Effector memory CD8-positive, alpha-beta T cell (primary cell): ENCODE measurements around the gene FSIP1.

Source experiments
- ATAC-seq: fragments of 150-1000 bp; cut with Tn5 transposase; replicated peaks from 2 replicates; pipeline ENCODE4 v1.10.0; 2021; ENCODE audit warnings: mild to moderate bottlenecking, moderate library complexity
- DNase-seq, 3 experiments: peaks; one replicate each; pipeline ENCODE4 v3.0.0; 2021
- H3K27ac Mint-ChIP-seq, 2 donors: one replicate each; pipeline ENCODE4 v1.8.0; 2022; ENCODE audit warnings: mild to moderate bottlenecking in 2 of 2, mixed read lengths in 2 of 2, moderate library complexity in 2 of 2
- H3K27me3 Mint-ChIP-seq, 2 donors: one replicate each; pipeline ENCODE4 v1.8.0; 2022; ENCODE audit warnings: mixed read lengths in 2 of 2
- H3K36me3 Mint-ChIP-seq: one replicate; pipeline ENCODE4 v1.8.0; 2022; ENCODE audit warnings: mild to moderate bottlenecking, moderate library complexity, mixed read lengths; ENCODE audit not compliant: insufficient read depth
- H3K4me1 Mint-ChIP-seq, 2 donors: one replicate each; pipeline ENCODE4 v1.8.0; 2022; ENCODE audit warnings: low read depth in 2 of 2, mixed read lengths in 2 of 2
- H3K4me3 Mint-ChIP-seq, 2 donors: one replicate each; pipeline ENCODE4 v1.8.0; 2022; ENCODE audit warnings: mild to moderate bottlenecking in 2 of 2, mixed read lengths in 2 of 2, moderate library complexity in 2 of 2
- H3K9me3 Mint-ChIP-seq, 2 donors: one replicate each; pipeline ENCODE4 v1.8.0; 2022; ENCODE audit warnings: mixed read lengths in 2 of 2

FSIP1 gene

DNA sequence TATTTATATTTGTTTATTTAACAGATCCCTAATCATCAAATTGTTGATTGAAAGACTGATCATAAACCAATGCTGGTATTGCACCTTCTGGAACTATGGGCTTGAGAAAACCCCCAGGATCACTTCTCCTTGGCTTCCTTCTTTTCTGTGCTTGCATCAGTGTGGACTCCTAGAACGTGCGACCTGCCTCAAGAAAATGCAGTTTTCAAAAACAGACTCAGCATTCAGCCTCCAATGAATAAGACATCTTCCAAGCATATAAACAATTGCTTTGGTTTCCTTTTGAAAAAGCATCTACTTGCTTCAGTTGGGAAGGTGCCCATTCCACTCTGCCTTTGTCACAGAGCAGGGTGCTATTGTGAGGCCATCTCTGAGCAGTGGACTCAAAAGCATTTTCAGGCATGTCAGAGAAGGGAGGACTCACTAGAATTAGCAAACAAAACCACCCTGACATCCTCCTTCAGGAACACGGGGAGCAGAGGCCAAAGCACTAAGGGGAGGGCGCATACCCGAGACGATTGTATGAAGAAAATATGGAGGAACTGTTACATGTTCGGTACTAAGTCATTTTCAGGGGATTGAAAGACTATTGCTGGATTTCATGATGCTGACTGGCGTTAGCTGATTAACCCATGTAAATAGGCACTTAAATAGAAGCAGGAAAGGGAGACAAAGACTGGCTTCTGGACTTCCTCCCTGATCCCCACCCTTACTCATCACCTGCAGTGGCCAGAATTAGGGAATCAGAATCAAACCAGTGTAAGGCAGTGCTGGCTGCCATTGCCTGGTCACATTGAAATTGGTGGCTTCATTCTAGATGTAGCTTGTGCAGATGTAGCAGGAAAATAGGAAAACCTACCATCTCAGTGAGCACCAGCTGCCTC is 187.1 kb downstream of the FSIP1 start:
- no peak for DNase-seq
- no peak for ATAC-seq
- H3K9me3 Mint-ChIP-seq, result no peaks in the 10 kb centered on the region
- no peaks in the 10 kb centered on the region for H3K27me3 Mint-ChIP-seq
- no peak overlapping the region for H3K4me3 Mint-ChIP-seq
- H3K4me1 Mint-ChIP-seq, result peaks cover 6 to 7% of the 10 kb centered on the region in 2 donors
- peaks cover 4% of the 10 kb centered on the region for H3K36me3 Mint-ChIP-seq
- no peak overlapping the region for H3K27ac Mint-ChIP-seq

DNA sequence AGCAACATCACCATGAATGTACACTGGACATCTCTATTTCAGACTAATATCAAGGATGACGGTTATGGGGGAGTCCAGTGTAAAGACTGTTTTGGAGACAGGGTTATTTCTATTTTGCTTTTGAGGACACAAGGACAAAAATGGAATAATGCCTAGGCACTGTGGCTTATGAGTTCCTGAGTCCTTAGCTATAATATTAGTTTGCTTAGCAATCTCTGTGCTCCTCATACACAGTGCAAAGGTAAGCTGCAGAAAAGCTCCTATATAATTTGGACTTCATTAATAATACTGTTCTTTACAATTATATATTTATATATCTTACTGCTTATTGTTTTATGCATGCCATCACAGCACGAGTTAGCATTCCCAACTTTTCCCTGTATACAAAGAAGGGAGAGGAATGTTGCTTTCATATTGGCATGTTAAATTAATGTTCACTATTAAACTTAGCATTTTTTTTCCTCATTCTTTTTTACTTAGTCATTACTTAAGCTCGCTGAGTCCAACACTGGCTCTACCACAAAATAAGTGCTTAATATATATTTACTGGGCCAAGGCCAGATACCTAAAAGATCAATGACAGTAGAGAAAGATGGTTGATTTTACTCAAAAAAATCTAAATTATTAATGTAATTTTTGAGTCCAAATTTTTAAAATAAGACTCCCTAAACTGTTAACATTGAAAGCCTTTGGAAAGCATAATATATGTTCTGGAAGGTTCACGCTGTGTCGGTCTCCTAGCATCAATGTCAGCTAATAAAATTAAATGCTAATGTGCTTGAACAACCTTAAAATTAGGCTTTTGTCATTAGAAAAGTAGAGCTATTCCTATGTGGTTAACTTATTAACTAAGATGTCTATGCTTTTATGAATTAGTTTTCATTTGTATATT is 187.9 kb downstream of the FSIP1 start:
- ATAC-seq, result peak; percentile 7
- peak overlapping the region; percentile 91 to 92 for H3K27ac Mint-ChIP-seq
- H3K36me3 Mint-ChIP-seq, result peaks cover 4% of the 10 kb centered on the region
- no peak for DNase-seq
- peaks cover 6 to 7% of the 10 kb centered on the region in 2 donors for H3K4me1 Mint-ChIP-seq
- H3K9me3 Mint-ChIP-seq, result no peaks in the 10 kb centered on the region
- no peaks in the 10 kb centered on the region for H3K27me3 Mint-ChIP-seq
- H3K4me3 Mint-ChIP-seq, result peak overlapping the region; percentile 65 to 70

GRCh38 chr15:39593656-39594445 is 188.8 kb downstream of the FSIP1 start:
- DNase-seq, result peak; percentile 30 to 44 (median 39)
- Mint-ChIP-seq H3K27ac (peak overlapping the region; percentile 91 to 92), H3K4me1 (peaks cover 7 to 8% of the 10 kb centered on the region in 2 donors), H3K4me3 (peak overlapping the region; percentile 65 to 70), H3K27me3 (no peaks in the 10 kb centered on the region), H3K9me3 (no peaks in the 10 kb centered on the region), H3K36me3 (peaks cover 9% of the 10 kb centered on the region)
- peak; percentile 89 for ATAC-seq

DNA sequence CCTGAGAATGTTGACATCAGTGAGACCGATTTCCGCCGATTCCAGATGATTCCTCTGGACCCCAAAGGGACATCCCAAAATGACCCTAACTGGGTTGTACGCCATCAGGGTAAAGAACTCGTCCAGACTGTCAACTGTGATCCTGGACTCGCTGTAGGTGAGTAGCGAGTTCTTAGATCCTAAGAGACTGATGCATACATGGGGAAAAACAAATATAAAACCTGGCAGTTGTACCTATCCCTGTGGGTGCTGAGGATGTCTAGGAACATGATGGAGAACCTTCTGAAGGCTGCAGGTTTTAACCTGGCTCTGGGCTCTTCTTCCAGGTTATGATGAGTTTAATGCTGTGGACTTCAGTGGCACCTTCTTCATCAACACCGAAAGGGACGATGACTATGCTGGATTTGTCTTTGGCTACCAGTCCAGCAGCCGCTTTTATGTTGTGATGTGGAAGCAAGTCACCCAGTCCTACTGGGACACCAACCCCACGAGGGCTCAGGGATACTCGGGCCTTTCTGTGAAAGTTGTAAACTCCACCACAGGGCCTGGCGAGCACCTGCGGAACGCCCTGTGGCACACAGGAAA is 189.5 kb downstream of the FSIP1 start:
- ATAC-seq (no peak), DNase-seq (no peak)
- Mint-ChIP-seq H3K4me3 (no peak overlapping the region), H3K4me1 (peaks cover 7 to 9% of the 10 kb centered on the region in 2 donors), H3K36me3 (peaks cover 9% of the 10 kb centered on the region), H3K27ac (no peak overlapping the region), H3K9me3 (no peaks in the 10 kb centered on the region), H3K27me3 (no peaks in the 10 kb centered on the region)

DNA sequence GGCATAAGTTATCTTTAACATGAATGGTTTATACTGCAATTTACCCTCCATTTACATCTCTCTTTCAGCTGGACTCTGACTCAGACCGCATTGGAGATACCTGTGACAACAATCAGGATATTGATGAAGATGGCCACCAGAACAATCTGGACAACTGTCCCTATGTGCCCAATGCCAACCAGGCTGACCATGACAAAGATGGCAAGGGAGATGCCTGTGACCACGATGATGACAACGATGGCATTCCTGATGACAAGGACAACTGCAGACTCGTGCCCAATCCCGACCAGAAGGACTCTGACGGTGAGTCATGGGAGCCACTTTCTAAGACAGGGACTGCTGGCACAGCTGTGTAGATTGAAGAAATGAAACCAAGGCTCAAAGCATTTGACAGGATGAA is 190.1 kb downstream of the FSIP1 start:
- DNase-seq (no peak), ATAC-seq (no peak)
- Mint-ChIP-seq H3K4me1 (peaks cover 7 to 9% of the 10 kb centered on the region in 2 donors), H3K9me3 (no peaks in the 10 kb centered on the region), H3K36me3 (peaks cover 9% of the 10 kb centered on the region), H3K4me3 (no peak overlapping the region), H3K27me3 (no peaks in the 10 kb centered on the region), H3K27ac (no peak overlapping the region)

DNA sequence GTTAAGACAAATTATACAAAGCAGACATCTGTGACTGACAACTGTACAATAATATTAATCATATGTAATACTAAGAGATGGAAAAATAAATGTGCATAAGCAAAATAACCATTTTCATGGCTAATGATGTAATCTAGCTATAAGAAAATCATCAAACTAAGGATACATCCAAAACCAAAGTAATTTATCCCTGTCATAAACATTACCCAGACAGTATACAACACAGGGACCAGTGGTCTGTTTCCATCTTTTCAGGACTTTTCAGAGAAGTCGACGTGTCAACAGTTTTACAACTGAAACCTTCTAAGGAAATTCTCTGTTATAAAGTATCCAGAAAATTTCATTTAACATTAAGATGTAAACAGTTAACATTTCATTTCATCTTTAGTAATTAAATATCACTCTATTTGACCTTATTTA is 190.7 kb downstream of the FSIP1 start:
- Mint-ChIP-seq H3K4me3 (no peak overlapping the region), H3K27me3 (no peaks in the 10 kb centered on the region), H3K27ac (no peak overlapping the region), H3K4me1 (peaks cover 7 to 9% of the 10 kb centered on the region in 2 donors), H3K9me3 (no peaks in the 10 kb centered on the region), H3K36me3 (peaks cover 9% of the 10 kb centered on the region)
- no peak for DNase-seq
- ATAC-seq, result no peak

GRCh38 chr15:39591141-39591895 is 191.3 kb downstream of the FSIP1 start:
- Mint-ChIP-seq H3K27ac (no peak overlapping the region), H3K4me3 (no peak overlapping the region), H3K4me1 (peaks cover 7 to 9% of the 10 kb centered on the region in 2 donors), H3K36me3 (peaks cover 9% of the 10 kb centered on the region), H3K9me3 (no peaks in the 10 kb centered on the region), H3K27me3 (no peaks in the 10 kb centered on the region)
- DNase-seq (no peak), ATAC-seq (no peak)

- ATAC-seq (no peak), DNase-seq (no peak)
- H3K27me3 Mint-ChIP-seq, result no peaks in the 10 kb centered on the region
- H3K4me1 Mint-ChIP-seq, result peaks cover 14 to 16% of the 10 kb centered on the region in 2 donors
- H3K27ac Mint-ChIP-seq, result no peak overlapping the region
- H3K4me3 Mint-ChIP-seq, result no peak overlapping the region
- peaks cover 9% of the 10 kb centered on the region for H3K36me3 Mint-ChIP-seq
- no peaks in the 10 kb centered on the region for H3K9me3 Mint-ChIP-seq
These were observed 192.6 kb downstream of the FSIP1 start for GRCh38 chr15:39589815-39590644.

GRCh38 chr15:39589193-39589814 is 193.3 kb downstream of the FSIP1 start:
- Mint-ChIP-seq H3K4me1 (peaks cover 16 to 17% of the 10 kb centered on the region in 2 donors), H3K4me3 (no peak overlapping the region), H3K27me3 (no peaks in the 10 kb centered on the region), H3K9me3 (no peaks in the 10 kb centered on the region), H3K27ac (peak overlapping the region in 1 of 2 donors; percentile 22), H3K36me3 (peaks cover 9% of the 10 kb centered on the region)
- ATAC-seq, result no peak
- no peak for DNase-seq

DNA sequence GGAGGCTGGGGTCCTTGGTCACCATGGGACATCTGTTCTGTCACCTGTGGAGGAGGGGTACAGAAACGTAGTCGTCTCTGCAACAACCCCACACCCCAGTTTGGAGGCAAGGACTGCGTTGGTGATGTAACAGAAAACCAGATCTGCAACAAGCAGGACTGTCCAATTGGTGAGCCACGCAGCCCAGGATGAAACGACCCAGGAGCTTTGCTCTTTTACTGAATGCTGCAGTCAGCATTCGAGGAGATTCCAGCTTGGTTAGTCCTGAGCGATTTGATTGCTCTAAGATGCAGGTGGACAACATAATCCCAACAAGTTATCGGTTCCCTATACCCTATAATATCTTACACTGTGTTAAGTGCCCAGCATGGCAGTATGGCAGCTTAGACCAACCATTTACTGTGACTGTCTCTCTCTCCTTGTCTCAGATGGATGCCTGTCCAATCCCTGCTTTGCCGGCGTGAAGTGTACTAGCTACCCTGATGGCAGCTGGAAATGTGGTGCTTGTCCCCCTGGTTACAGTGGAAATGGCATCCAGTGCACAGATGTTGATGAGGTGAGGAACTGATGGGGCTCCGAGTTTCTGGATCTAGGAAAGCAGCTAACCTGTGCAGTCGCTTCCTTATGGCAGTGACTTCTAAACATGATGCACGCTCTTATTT is 194.0 kb downstream of the FSIP1 start:
- DNase-seq, result no peak
- ATAC-seq, result no peak
- Mint-ChIP-seq H3K4me1 (peaks cover 10 to 11% of the 10 kb centered on the region in 2 donors), H3K36me3 (peaks cover 9% of the 10 kb centered on the region), H3K9me3 (no peaks in the 10 kb centered on the region), H3K4me3 (no peak overlapping the region), H3K27ac (peak overlapping the region in 1 of 2 donors; percentile 22), H3K27me3 (no peaks in the 10 kb centered on the region)
